ENCODE measurements around the gene TPCN1. TPM values are rescaled to one million over a fixed set of nuclear protein-coding genes. Genes with fewer than 3 reads are reported as not detected.

TPCN1 gene
- polyA plus RNA-seq, 1 experiment, result 10.9 TPM

DNA sequence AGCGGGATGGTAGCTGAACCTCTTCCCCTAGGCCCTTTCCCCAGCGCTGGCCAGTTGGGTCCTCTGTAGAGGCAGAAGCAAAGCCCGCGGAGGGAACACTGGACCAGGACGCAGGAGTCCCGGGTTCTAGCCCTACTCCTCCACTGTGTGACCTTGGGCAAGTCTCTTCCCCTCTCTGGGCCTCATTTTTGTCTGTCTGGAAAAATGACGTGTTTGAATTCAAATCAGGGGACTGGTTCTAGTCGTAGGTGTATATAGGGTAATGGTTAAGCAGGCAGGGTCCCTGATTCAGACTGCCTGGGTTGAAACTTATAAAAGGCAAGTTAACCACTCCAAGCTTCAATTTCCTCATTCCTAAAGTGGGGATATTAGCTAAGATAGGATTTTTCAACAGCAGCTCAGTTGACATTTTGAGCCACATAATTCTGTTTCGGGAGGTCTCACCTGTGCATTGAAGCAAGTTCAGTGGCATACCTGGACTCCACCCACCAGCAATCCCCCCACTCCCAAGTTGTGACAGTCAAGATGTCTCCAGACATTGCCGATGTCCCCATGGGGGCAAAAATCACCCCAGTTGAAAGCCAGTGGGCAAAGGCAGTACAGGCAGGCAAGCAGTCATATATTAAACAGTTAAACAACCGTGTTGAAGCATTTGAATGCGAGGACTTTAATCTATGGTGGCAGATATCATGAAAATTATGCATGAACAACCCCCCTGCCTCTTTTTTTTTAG is 899 bp downstream of the TPCN1 start:
- TF ChIP-seq, protein P1, sequence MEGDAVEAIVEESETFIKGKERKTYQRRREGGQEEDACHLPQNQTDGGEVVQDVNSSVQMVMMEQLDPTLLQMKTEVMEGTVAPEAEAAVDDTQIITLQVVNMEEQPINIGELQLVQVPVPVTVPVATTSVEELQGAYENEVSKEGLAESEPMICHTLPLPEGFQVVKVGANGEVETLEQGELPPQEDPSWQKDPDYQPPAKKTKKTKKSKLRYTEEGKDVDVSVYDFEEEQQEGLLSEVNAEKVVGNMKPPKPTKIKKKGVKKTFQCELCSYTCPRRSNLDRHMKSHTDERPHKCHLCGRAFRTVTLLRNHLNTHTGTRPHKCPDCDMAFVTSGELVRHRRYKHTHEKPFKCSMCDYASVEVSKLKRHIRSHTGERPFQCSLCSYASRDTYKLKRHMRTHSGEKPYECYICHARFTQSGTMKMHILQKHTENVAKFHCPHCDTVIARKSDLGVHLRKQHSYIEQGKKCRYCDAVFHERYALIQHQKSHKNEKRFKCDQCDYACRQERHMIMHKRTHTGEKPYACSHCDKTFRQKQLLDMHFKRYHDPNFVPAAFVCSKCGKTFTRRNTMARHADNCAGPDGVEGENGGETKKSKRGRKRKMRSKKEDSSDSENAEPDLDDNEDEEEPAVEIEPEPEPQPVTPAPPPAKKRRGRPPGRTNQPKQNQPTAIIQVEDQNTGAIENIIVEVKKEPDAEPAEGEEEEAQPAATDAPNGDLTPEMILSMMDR (IDR thresholded peaks at IDR 0.05; ENCODE audit: low read depth, low read length), result no peak
- DNase-seq (ENCODE audit: low read depth, low spot score), result no peak
- ChIA-PET POLR2A (interaction anchor here (0.6 to 2.3 kb wide), 8 partner anchors 14 to 714 kb away, joined by 3 to 11 read pairs (median 4); no protein-coding TSS in a partner anchor), CTCF (interaction anchor here (0.6 to 2.7 kb wide), 9 partner anchors 9 to 536 kb away, joined by 3 to 14 read pairs (median 5); no protein-coding TSS in a partner anchor)
- Histone ChIP-seq H3K4me3 (ENCODE audit: low read depth, low read length) (peak overlapping the region; percentile 89), H3K27me3 (ENCODE audit: control insufficient read depth, insufficient read depth, low read length) (no peaks in the 10 kb centered on the region), H3K9me3 (ENCODE audit: control insufficient read depth, insufficient read depth, low read length) (no peaks in the 10 kb centered on the region; the same call in 1 of the 2 replicates), H3K27ac (ENCODE audit: low read depth, low read length) (peak overlapping the region; percentile 42)

DNA sequence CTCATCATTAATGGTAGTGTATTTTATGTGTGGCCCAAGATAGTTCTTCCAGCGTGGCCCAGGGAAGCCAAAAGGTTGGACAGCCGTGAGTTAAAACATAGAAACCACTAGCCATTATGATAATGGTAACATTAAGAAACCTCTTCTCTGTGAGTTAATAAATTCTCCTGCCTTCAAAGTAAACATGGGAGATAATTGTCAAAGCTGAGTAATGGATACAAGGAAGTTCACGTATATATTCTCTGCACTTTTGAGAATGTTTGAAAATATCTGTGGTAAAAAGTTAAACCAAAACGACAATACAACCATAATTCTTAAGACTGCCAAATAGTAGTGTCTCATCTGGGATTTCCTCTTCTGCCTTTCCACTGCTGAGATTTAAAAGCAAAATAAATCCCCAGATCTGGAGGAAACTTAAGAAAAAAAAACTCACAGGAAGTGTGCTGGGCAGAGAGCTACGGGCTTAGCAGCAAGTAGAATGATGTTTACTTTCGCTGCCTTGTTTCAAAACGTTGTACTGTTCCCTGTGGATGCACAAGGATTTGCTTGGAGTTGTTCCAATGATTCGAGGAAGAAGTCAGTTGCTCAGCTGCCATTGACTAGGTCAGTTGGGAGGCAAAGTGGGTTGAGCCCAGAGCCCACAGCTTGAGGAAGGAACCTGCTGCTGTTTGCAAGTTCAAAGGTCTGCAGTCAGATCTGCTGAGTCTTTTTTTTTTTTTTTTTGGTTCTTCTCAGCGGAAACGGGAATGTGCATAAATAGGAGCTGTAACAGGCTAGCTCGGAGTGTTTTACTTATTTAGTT is 1.7 kb downstream of the TPCN1 start:
- TF ChIP-seq, protein P1 (IDR thresholded peaks at IDR 0.05; ENCODE audit: low read depth, low read length), result 0 out of 2 replicates have a peak, but pooled peaks have one; percentile 8
- H3K4me3 ChIP-seq (ENCODE audit: low read depth, low read length), result peak overlapping the region; percentile 89
- DNase-seq (ENCODE audit: low read depth, low spot score), result peak; percentile 77
- ChIA-PET CTCF (interaction anchor here (0.6 to 2.7 kb wide), 13 partner anchors 12 to 1945 kb away, joined by 3 to 14 read pairs (median 5); partner anchors contain the start of gene SDSL), POLR2A (interaction anchor here (0.6 to 2.3 kb wide), 10 partner anchors 9 to 713 kb away, joined by 3 to 11 read pairs (median 6); no protein-coding TSS in a partner anchor)
- H3K27me3 ChIP-seq (ENCODE audit: control insufficient read depth, insufficient read depth, low read length), result no peaks in the 10 kb centered on the region
- H3K27ac ChIP-seq (ENCODE audit: low read depth, low read length), result peak overlapping the region; percentile 62
- H3K9me3 ChIP-seq (ENCODE audit: control insufficient read depth, insufficient read depth, low read length), result no peaks in the 10 kb centered on the region; the same call in 1 of the 2 replicates

DNA sequence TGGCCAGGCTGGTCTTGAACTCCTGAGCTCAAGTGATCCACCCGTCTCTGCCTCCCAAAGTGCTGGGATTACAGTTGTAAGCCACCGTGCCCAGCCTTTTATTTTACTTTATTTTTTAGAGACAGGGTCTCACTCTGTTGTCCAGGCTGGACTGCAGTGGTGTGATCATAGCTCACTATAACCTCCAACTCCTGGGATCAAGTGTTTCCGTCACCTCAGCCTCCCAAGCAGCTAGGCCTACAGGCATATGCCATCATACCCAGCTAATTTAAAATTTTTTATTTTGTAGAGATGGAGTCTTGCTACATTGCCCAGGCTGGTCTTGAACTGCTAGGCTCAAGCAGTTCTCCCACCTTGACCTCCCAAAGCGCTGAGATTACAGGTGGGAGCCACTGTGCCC is 3.7 kb downstream of the TPCN1 start:
- CTCF ChIA-PET, result interaction anchor here (1.2 kb wide), 1 partner anchor 201 kb away, joined by 3 read pairs; no protein-coding TSS in a partner anchor
- Histone ChIP-seq H3K9me3 (ENCODE audit: control insufficient read depth, insufficient read depth, low read length) (no peaks in the 10 kb centered on the region; the same call in 1 of the 2 replicates), H3K27ac (ENCODE audit: low read depth, low read length) (no peak overlapping the region), H3K4me3 (ENCODE audit: low read depth, low read length) (no peak overlapping the region), H3K27me3 (ENCODE audit: control insufficient read depth, insufficient read depth, low read length) (no peaks in the 10 kb centered on the region)
- no peak for DNase-seq (ENCODE audit: low read depth, low spot score)
- POLR2A ChIA-PET, result no interaction called here
- TF ChIP-seq, protein P1 (IDR thresholded peaks at IDR 0.05; ENCODE audit: low read depth, low read length), result no peak

DNA sequence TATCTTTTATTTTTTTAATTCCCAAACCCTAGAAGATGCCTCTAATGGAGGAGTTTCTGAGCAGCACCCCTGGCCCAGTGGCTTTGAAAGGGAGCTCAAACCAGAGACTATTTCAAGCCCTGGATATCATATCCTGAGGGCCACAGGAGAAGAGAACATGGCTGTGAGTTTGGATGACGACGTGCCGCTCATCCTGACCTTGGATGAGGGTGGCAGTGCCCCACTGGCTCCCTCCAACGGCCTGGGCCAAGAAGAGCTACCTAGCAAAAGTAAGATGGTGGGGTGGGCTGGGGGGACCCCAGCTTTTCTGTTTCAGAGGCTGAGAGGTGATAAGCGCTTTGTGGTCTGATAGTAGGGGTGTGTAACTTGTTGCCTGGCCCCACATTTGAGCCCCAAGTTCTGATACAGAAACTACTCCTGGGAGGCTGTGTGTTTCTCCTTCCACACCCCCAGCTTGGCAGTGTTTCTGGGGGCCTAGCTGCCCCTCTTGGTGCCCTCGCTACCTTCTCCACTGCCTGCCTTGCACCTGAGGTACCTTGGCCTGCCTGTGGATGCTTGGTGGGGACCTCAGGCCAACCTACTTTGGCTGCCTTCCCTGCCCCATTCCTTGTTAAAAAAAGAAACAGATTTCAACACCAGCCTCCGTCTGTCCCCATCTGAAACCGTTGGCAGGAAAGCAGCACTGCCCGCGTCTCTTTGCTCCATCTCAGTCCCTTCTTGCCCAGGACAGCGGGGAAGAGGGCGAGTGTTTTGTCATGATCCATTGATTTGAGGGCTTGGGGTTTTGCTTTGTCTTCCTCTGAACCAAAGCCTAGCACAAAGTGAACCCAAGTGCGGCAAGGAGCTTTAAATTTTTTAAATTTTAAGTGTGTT is 5.7 kb downstream of the TPCN1 start:
- no peak overlapping the region for H3K4me3 ChIP-seq (ENCODE audit: low read depth, low read length)
- H3K9me3 ChIP-seq (ENCODE audit: control insufficient read depth, insufficient read depth, low read length), result peaks cover 6% of the 10 kb centered on the region
- TF ChIP-seq, protein P1 (IDR thresholded peaks at IDR 0.05; ENCODE audit: low read depth, low read length), result no peak
- no peak overlapping the region for H3K27ac ChIP-seq (ENCODE audit: low read depth, low read length)
- CTCF ChIA-PET, result interaction anchor here (1.0 kb wide), 1 partner anchor 31 kb away, joined by 4 read pairs; no protein-coding TSS in a partner anchor
- no peak for DNase-seq (ENCODE audit: low read depth, low spot score)
- POLR2A ChIA-PET, result no interaction called here
- no peaks in the 10 kb centered on the region for H3K27me3 ChIP-seq (ENCODE audit: control insufficient read depth, insufficient read depth, low read length)

All from AG04450 (cell line).